ENCODE data around the gene EMX1.

The EMX1 gene

GRCh38 chr2:72945450-72946019, 28.2 kb downstream of the EMX1 start:
- FAIRE-seq, result no peak

DNA sequence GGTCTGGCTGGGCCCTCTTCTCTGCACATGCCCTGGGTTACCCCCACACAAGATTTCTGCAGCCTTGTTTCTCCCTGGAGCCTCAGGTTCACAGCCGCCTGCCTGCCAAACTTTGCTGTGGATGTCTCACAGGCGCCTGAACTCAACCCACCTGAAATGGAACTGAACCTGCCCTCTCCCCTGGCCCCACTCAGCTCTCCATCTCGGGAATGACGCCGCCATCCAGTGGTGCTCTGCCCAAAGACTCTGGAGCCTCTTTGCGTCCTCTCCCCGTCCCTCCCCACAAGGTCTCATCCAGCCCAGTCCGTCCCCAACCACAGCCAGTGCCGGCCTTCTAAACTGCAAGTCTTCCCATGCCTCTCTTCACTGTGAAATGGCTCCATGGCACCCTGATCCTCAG, 29.1 kb downstream of the EMX1 start:
- no peak for FAIRE-seq

- no peak for FAIRE-seq
These were observed 30.9 kb downstream of the EMX1 start for GRCh38 chr2:72947952-72948830.

DNA sequence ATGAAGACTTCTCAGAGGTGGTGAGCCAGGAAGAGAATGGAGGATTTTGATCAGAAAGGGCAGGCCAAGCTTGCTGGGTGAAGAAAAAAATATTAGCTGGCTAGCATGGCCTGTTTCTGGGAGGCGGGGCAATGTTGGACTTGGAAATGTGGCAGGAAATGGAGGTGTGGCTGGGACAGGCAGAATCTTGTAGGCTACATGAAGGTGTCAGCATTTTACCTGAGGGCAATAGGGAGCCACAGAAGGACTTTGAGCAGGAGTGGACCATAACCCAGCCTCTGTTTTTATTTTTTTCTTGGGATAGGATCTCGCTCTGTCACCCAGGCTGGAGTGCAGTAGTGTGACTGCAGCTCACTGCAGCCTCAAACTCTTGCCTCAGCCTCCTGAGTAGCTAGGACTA, 31.7 kb downstream of the EMX1 start:
- FAIRE-seq, result no peak

DNA sequence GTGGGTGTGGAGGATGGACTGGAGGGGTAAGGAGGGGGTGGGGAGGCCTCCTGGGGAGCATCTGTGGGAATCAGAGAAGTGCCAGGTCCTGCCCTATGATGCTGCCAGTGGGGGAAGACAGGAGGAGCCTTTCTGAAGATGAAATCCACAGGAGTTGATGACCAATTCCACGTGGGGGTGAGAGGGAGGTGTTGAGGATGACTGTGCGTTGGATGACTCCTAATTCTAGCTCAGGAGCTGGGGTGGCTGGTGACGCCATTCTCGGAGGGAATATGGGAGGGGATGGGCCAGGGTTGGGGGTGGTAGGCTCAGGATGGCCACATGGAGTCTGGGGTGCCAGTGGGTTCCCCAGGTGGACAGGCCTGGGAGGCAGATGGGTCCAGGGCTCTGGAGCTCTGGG, 32.3 kb downstream of the EMX1 start:
- no peak for FAIRE-seq

- FAIRE-seq, result no peak
These were observed 33.4 kb downstream of the EMX1 start for GRCh38 chr2:72950558-72951255.

DNA sequence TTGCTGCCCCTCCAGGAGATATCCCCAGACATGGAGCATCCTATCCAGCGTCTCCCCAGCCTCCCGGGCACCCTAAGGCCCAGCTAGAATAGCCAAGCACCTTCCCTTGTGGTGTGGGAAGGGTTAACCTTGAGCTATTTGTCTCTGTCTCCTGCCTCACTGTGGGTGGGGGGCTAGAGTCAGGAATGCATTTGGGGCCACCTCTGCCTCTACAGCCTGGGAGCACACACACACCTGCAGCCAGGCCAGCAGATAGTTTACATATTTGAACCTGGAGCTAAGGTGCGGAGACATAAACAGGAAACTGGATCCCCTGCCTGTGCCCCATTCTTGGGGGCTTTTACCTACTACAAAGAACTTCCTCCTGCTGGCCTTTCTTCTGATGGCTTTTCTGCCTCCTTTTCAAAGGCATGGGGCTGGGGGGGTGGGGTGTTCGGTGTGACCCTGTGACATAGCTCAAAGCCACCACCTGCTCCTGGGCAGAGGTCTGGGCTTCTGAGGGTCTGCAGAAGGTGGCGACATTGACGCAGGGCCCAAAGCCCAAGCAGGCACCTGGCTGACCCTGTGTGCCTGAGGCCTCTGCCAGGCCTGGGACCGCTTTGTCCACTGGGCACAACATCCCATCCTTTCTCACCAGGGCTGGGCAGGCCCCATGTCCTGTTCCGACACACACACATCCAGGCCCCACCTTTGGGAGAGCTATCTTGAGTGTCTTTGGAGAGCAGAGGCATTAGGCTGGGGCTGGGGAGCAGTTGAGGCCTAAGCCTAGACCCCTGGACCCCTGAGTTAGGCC, 34.2 kb downstream of the EMX1 start:
- no peak for FAIRE-seq

DNA sequence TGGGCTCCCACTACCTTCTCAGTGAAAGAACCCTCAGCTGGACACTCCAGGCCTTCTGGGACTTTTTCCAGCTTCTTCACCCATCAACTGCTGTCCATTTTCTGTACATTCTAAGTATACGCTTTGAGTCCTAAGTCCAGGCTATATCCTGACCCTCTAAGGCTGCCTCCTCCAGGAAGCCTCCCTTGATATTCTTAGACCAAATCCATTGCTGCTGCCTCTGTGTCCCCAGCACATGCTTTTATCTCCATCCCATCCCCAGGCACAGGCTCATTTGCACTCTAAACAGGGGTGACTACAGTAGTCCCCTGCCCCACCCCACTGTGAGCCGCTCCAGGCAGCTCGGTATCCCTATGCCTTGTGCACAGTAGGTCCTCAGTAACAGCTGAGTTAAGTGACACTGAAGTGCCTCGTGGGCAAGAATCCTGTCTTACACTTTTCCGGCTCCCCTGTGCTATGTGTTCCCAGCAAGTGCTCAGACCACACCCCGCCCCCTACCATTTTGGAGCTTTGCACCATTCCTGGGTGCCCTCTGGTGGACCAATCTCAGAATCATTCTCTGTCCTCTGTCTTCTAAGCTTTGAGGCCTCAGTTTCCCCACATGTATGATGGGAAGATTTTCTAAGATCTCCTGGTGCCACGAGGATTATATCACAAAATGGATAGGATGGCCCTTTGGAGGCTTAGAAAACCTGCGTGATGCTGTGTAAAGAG, 34.9 kb downstream of the EMX1 start:
- no peak for FAIRE-seq

- no peak for FAIRE-seq
These were observed 35.6 kb downstream of the EMX1 start for GRCh38 chr2:72952961-72953360.

- FAIRE-seq, result no peak
These were observed 36.2 kb downstream of the EMX1 start for GRCh38 chr2:72953528-72953927.

DNA sequence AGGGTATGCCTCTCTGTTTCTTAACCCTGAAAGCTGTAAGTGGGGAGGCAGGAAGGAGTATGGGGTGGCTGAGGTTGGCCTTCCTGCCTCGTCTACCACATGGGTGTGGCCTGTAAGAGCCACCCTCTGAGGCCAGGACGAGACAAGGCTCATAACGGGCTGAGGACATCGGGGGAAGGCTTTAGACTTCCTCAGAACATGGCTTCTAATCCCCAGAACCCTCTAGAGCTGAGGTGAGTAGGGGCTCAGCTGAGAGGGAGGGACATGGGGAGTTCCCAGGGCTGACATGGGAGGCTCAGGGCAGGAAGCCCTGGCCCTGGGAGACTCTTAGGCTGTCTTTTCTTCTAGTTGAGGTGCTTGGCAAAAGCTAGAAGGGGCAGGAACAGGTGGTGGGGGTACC, 36.7 kb downstream of the EMX1 start:
- FAIRE-seq, result no peak

DNA sequence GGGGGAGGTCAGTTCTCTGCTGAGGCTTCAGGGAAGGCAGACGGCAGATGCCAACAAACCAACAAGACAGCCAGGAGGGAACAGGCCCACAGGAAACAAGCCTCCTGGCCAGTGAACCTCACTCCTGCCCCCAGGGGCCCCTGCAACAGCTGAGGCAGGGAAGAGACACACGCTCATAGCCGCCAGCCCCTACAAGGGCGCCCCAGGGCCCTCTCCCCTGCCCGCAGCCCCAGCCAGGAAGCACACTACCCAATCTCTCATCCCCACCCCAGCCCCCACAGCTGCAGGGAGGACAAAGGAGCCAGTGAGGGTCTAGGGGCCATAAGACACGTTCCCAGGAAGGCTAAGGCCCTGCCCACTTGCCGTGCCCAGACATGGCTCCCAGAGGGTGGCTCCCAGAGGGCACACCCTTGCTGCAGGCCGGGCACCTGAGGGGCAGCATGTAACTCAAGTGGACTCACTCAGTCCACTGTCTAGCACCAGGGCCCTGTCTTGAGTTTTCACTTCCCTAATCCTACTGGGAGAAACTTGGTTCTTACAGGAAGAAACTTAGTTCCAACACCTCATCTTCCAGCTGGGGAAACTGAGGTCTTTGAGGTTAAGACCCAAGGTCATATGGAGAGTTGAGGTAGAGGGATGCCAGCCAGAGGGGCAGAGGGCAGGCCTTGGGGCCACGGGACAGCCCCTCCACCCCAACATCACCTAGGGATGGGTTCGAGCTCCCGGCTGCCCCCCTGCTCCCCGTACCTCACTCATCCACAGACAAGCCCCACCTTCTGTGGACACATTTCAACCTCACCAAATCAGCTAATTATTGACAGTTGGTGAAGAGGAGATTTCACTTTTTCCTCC, 37.3 kb downstream of the EMX1 start:
- no peak for FAIRE-seq

GRCh38 chr2:72955228-72956049, 38.1 kb downstream of the EMX1 start:
- FAIRE-seq, result no peak

- FAIRE-seq, result no peak
These were observed 38.7 kb downstream of the EMX1 start for GRCh38 chr2:72956050-72956395.

DNA sequence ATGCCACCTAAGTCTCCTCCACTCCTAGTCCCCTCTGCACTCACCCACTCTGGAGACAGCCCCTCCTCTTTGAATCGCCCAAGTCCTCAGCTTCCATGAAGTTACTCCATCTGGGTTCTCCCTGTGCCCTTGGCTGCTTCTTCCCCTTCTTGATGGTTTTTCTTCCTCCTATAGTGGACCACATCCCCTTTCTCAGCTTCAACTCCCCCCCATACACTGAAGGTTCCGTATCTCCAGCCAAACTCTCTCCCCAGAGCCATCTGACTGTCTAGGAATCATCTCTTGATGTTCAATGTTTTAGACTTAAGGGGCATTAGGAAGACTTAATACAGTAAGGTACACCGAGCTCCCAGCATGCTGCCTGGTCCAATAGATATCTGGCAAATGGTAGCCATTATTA, 39.6 kb downstream of the EMX1 start:
- no peak for FAIRE-seq

GRCh38 chr2:72958542-72959385, 41.4 kb downstream of the EMX1 start:
- FAIRE-seq, result no peak

DNA sequence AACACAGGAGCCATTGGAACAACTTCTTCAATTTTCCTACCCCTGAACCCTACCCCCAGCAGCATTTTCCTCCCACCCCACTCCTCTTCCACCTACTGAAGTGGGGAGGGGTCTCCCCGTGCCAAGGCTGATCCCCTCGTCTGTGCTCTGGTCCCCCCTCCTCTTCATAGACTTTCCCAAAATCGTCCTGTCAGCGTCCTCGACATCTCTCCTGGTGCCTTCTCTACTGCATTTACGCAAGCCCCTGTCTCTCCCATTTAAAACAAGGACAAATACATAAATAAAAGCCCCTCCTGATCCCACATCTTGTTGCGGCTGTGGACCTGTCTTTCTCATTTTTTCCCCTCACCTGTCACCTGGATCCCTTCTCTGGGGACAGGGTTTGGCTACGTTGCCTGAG, 42.2 kb downstream of the EMX1 start:
- no peak for FAIRE-seq

DNA sequence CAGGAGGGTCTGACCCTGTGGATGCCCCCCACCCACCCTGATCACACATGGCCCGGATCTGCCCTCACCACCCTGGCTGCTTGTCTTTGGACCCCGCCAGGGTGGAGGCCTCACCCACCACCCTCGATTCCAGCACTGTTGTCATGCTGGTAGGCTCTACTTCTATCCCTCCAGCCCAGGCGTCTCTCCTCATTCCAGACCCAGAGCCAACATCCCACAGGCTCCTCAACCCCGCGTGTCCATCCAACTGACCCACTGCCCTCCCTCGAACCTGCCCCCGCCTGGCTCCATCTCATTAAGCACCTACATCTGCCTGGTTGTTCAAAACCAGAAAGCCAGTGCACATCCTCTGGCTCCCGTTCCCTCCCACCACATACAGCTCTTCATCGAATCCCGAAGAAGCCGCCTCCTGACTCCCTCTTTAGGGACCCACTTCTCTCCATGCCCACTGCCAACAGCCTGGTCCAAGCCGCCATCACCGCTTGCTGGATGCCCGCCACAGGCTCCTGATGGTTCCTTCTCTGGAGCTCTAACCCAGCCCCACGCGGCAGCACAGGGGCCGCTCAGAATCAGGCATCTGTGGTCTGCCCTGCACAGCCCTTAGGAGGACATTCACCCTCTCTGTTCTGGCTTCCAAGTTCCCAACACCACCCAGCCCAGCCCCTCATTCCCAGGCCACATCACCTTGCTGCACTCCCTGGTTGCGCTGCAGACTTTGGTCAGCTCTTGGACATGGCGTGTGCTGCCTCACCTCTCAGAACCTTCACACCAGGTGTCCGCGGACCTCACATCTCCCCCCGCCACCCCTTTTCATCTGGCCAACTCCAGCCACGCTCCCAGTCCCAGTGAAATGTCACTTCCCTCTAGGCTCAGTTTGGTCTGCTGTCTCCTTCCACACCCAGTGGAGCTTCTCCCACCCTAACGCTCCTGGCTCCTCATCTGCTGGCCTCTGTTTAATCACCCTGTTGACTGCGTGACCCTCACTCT, 43.0 kb downstream of the EMX1 start:
- FAIRE-seq, result no peak

Data from TTC549 (cell line).